Vagina (tissue), 2 donors: Measurements from ENCODE around the gene NDUFAB1. TPM values are rescaled to one million over a fixed set of nuclear protein-coding genes. Genes with fewer than 3 reads are reported as not detected.
"Not testable (repeated sequence)": the region's sequence is repeated elsewhere in the genome, so short reads cannot be mapped to it uniquely, and the experiment has no call there.

Experiments
- DNase-seq, 2 donors: peaks; one replicate each; pipeline ENCODE4 v3.0.0-alpha.2; 2017; ENCODE audit errors: extremely low spot score in 2 of 2
- H3K27ac ChIP-seq: fragments of 200-600 bp; sonication (generic); one replicate; pipeline ENCODE4 v1.5.1; 2019
- H3K27me3 ChIP-seq: fragments of 200-600 bp; sonication (generic); one replicate; pipeline ENCODE4 v1.5.1; 2019
- H3K36me3 ChIP-seq, 2 donors: fragments of 200-600 bp; sonication (generic); one replicate each; pipeline ENCODE4 v1.5.1; 2017 to 2019
- H3K4me1 ChIP-seq: fragments of 200-600 bp; sonication (generic); one replicate; pipeline ENCODE4 v1.5.1; 2019
- H3K4me3 ChIP-seq, 2 donors: fragments of 200-600 bp; sonication (generic); 1 replicate in 1 of 2; 2 replicates in 1 of 2; pipeline ENCODE4 v1.5.1; 2016 to 2019
- H3K9me3 ChIP-seq: fragments of 200-600 bp; sonication (generic); one replicate; pipeline ENCODE4 v1.5.1; 2019
- POLR2A ChIP-seq, 2 donors: fragments of 450-650 bp; IDR thresholded peaks; one replicate each; pipeline ENCODE4 v1.6.1; 2017; ENCODE audit warnings: antibody characterized with exemption in 2 of 2, mild to moderate bottlenecking in 2 of 2, moderate library complexity in 2 of 2
- POLR2AphosphoS5 ChIP-seq, 2 donors: sonication (generic); formaldehyde crosslinking; IDR thresholded peaks; one replicate each; pipeline ENCODE4 v1.9.0; 2017; ENCODE audit warnings: antibody characterized with exemption in 2 of 2, mild to moderate bottlenecking in 2 of 2, low read depth in 1 of 2; ENCODE audit not compliant: insufficient read depth in 1 of 2
- intact Hi-C: fragments of 100-400 bp; cut with DNase I; formaldehyde crosslinking; loops from one replicate; pipeline ENCODE4 v1.15.1; 2023
- total RNA-seq: library from RNA; depleted of rRNA; stranded (reverse); fragments of >200 nt; gene quantifications from one replicate; pipeline ENCODE4 v1.2.3, GENCODE V29; 2016
- TF ChIP-seq, protein P1 (sequence below), 3 experiments: fragments of 450-650 bp in 2 of 3; fragments of 200-600 bp in 1 of 3; sonication (generic) in 1 of 3; IDR thresholded peaks; one replicate each; pipeline ENCODE4 v1.5.1; 2017 to 2019; ENCODE audit warnings: antibody characterized with exemption in 3 of 3, mild to moderate bottlenecking in 2 of 3, moderate library complexity in 2 of 3

Gene NDUFAB1
- total RNA-seq, 1 donor from 2014 or later = 68.8 TPM

DNA sequence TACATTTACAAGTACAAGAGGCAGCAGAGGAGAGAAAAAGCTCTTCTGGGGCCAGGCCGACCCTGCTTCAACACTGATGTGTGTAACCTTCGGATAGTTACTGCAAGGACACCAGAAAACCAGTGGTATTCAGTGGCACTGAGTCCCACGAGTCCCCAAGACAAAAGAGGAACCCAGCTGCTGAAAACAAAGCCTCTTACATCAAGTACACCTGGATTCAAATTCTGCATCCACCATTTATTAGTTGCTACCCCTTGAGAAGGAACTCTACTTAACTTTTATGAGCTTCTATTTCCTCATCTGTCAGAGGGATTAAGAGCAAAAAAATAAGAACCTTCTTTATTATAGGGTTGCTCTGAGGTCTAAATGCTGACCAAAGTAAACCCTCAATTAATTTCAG, 41.6 kb downstream of the NDUFAB1 start:
- TF ChIP-seq, protein P1, sequence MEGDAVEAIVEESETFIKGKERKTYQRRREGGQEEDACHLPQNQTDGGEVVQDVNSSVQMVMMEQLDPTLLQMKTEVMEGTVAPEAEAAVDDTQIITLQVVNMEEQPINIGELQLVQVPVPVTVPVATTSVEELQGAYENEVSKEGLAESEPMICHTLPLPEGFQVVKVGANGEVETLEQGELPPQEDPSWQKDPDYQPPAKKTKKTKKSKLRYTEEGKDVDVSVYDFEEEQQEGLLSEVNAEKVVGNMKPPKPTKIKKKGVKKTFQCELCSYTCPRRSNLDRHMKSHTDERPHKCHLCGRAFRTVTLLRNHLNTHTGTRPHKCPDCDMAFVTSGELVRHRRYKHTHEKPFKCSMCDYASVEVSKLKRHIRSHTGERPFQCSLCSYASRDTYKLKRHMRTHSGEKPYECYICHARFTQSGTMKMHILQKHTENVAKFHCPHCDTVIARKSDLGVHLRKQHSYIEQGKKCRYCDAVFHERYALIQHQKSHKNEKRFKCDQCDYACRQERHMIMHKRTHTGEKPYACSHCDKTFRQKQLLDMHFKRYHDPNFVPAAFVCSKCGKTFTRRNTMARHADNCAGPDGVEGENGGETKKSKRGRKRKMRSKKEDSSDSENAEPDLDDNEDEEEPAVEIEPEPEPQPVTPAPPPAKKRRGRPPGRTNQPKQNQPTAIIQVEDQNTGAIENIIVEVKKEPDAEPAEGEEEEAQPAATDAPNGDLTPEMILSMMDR (IDR thresholded peaks at IDR 0.05) = no peak
- TF ChIP-seq POLR2AphosphoS5 (IDR thresholded peaks at IDR 0.05; ENCODE audit: insufficient read depth in 1 of 2, low read depth in 1 of 2) (no peak), POLR2A (IDR thresholded peaks at IDR 0.05) (no peak)
- Histone ChIP-seq H3K27me3 (no peaks in the 10 kb centered on the region), H3K27ac (no peak overlapping the region), H3K4me3 (no peak overlapping the region), H3K36me3 (peaks cover 0 to 36% of the 10 kb centered on the region in 2 donors), H3K9me3 (no peaks in the 10 kb centered on the region), H3K4me1 (peaks cover 26% of the 10 kb centered on the region)
- DNase-seq = no peak
- intact Hi-C loops = no loop called here

GRCh38 chr16:23552161-23552560, 44.0 kb downstream of the NDUFAB1 start:
- Histone ChIP-seq H3K9me3 (no peaks in the 10 kb centered on the region), H3K27ac (no peak overlapping the region), H3K4me3 (no peak overlapping the region), H3K27me3 (no peaks in the 10 kb centered on the region), H3K4me1 (peaks cover 11% of the 10 kb centered on the region), H3K36me3 (peaks cover 0 to 57% of the 10 kb centered on the region in 2 donors)
- no peak for DNase-seq
- no peak for TF ChIP-seq POLR2A (IDR thresholded peaks at IDR 0.05)
- TF ChIP-seq, protein P1 (IDR thresholded peaks at IDR 0.05) = no peak
- no peak for TF ChIP-seq POLR2AphosphoS5 (IDR thresholded peaks at IDR 0.05; ENCODE audit: insufficient read depth in 1 of 2, low read depth in 1 of 2)
- intact Hi-C loops = no loop called here

GRCh38 chr16:23549938-23550337, 46.2 kb downstream of the NDUFAB1 start:
- TF ChIP-seq, protein P1 (IDR thresholded peaks at IDR 0.05) = no peak
- TF ChIP-seq POLR2A (IDR thresholded peaks at IDR 0.05) (no peak), POLR2AphosphoS5 (IDR thresholded peaks at IDR 0.05; ENCODE audit: insufficient read depth in 1 of 2, low read depth in 1 of 2) (no peak)
- H3K9me3 ChIP-seq = no peaks in the 10 kb centered on the region
- no peak for DNase-seq
- H3K36me3 ChIP-seq = peaks cover 0 to 62% of the 10 kb centered on the region in 2 donors
- no peaks in the 10 kb centered on the region for H3K4me1 ChIP-seq
- intact Hi-C loops = no loop called here
- H3K4me3 ChIP-seq = no peak overlapping the region
- no peak overlapping the region for H3K27ac ChIP-seq
- no peaks in the 10 kb centered on the region for H3K27me3 ChIP-seq

GRCh38 chr16:23544436-23544835, 51.7 kb downstream of the NDUFAB1 start:
- TF ChIP-seq POLR2A (IDR thresholded peaks at IDR 0.05) (no peak), POLR2AphosphoS5 (IDR thresholded peaks at IDR 0.05; ENCODE audit: insufficient read depth in 1 of 2, low read depth in 1 of 2) (no peak)
- TF ChIP-seq, protein P1 (IDR thresholded peaks at IDR 0.05) = no peak

DNA sequence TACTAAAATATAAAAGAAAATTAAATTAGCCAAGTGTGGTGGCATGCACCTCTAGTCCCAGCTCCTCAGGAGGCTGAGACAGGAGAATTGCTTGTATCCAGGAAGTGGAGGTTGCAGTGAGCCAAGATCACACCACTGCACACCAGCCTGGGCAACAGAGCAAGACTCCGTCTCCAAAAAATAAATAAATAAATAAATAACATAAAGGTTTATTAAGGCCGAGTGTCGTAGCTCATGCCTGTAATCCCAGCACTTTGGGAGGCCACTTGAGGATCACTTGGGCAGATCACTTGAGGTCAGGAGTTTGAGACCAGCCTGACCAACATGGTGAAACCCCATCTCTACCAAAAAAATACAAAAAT, 55.3 kb downstream of the NDUFAB1 start:
- H3K27ac ChIP-seq, intact Hi-C loops, DNase-seq, H3K4me1 ChIP-seq, H3K27me3 ChIP-seq, H3K4me3 ChIP-seq, H3K9me3 ChIP-seq: not testable (repeated sequence)
- peaks cover 0 to 52% of the 10 kb centered on the region in 2 donors for H3K36me3 ChIP-seq

More at GRCh38 chr16:23544436-23544835, 51.7 kb downstream of the NDUFAB1 start:
- DNase-seq = no peak
- Histone ChIP-seq H3K4me1 (no peaks in the 10 kb centered on the region), H3K4me3 (no peak overlapping the region), H3K27me3 (no peaks in the 10 kb centered on the region), H3K36me3 (peaks cover 0 to 66% of the 10 kb centered on the region in 2 donors), H3K9me3 (no peaks in the 10 kb centered on the region), H3K27ac (no peak overlapping the region)
- intact Hi-C loops = no loop called here
